CD8-positive, alpha-beta memory T cell (primary cell): ENCODE measurements around the gene NR2F2. TPM values are rescaled to one million over a fixed set of nuclear protein-coding genes. Genes with fewer than 3 reads are reported as not detected.

Experiments used
- CTCF ChIA-PET: fragments of 350-600 bp; sonication (Branson Sonifier 250); formaldehyde crosslinking; loops from one replicate; lab custom pipeline; 2021; ENCODE audit warnings: antibody characterized with exemption; lab: Charles Lee
- POLR2A ChIA-PET: fragments of 350-600 bp; sonication (Branson Sonifier 250); formaldehyde crosslinking; loops from one replicate; lab custom pipeline; 2021; ENCODE audit warnings: antibody characterized with exemption; lab: Charles Lee
- DNase-seq, 5 donors: peaks; one replicate each; pipeline versions ENCODE4 v3.0.0 to v3.0.0-alpha.2; 2020 to 2022; ENCODE audit warnings: mixed read lengths in 1 of 5
- H3K27ac ChIP-seq: one replicate; pipeline ENCODE4 v1.7.0; 2013; ENCODE audit warnings: low read depth, mild to moderate bottlenecking, low read length, moderate library complexity
- H3K27me3 ChIP-seq: 2 replicates; pipeline ENCODE4 v1.7.0; 2013; ENCODE audit warnings: low read length, mild to moderate bottlenecking; ENCODE audit not compliant: insufficient read depth, poor library complexity, severe bottlenecking
- H3K36me3 ChIP-seq: 2 replicates; pipeline ENCODE4 v1.7.0; 2013; ENCODE audit warnings: mild to moderate bottlenecking, low read length, moderate library complexity; ENCODE audit not compliant: insufficient read depth
- H3K4me1 ChIP-seq: 2 replicates; pipeline ENCODE4 v1.7.0; 2013; ENCODE audit warnings: mild to moderate bottlenecking, low read length, moderate library complexity; ENCODE audit not compliant: insufficient read depth
- H3K4me3 ChIP-seq: 2 replicates; pipeline ENCODE4 v1.7.0; 2013; ENCODE audit warnings: mild to moderate bottlenecking, low read length
- H3K9me3 ChIP-seq: 2 replicates; pipeline ENCODE4 v1.7.0; 2013; ENCODE audit warnings: mild to moderate bottlenecking, low read length
- H3K27ac Mint-ChIP-seq, 8 donors: one replicate each; pipeline ENCODE4 v1.8.0; 2020 to 2021; ENCODE audit warnings: mixed read lengths in 8 of 8, mild to moderate bottlenecking in 6 of 8, inconsistent platforms in 3 of 8, moderate library complexity in 3 of 8
- H3K27me3 Mint-ChIP-seq, 2 donors: one replicate each; pipeline ENCODE4 v1.8.0; 2020 to 2021; ENCODE audit warnings: mixed read lengths in 2 of 2, mild to moderate bottlenecking in 1 of 2, moderate library complexity in 1 of 2
- H3K36me3 Mint-ChIP-seq, 3 donors: one replicate each; pipeline ENCODE4 v1.8.0; 2020 to 2021; ENCODE audit warnings: mixed read lengths in 3 of 3, inconsistent platforms in 1 of 3, mild to moderate bottlenecking in 1 of 3
- H3K4me1 Mint-ChIP-seq, 3 donors: one replicate each; pipeline ENCODE4 v1.8.0; 2020 to 2021; ENCODE audit warnings: mixed read lengths in 3 of 3, inconsistent platforms in 1 of 3, mild to moderate bottlenecking in 1 of 3
- H3K4me3 Mint-ChIP-seq, 7 donors: one replicate each; pipeline ENCODE4 v1.8.0; 2020 to 2021; ENCODE audit warnings: mixed read lengths in 7 of 7, mild to moderate bottlenecking in 6 of 7, moderate library complexity in 4 of 7, inconsistent platforms in 2 of 7
- H3K9me3 Mint-ChIP-seq, 5 donors: one replicate each; pipeline ENCODE4 v1.8.0; 2020 to 2022; ENCODE audit warnings: mixed read lengths in 5 of 5, mild to moderate bottlenecking in 3 of 5, moderate library complexity in 2 of 5, inconsistent platforms in 1 of 5
- polyA plus RNA-seq: library from polyadenylated mRNA; unstranded; fragments of 300-500 nt; fragmentation: Illumina TruSeq; gene quantifications from one replicate; pipeline ENCODE4 v1.2.3, GENCODE V29; 2021
- total RNA-seq, 2 experiments: library from RNA; stranded (reverse); gene quantifications; one replicate each; pipeline ENCODE4 v1.2.3, GENCODE V29; 2021

Gene NR2F2
- total and polyA plus RNA-seq, 3 experiments from 2014 or later, result not detected

- Histone ChIP-seq H3K4me3 (no peak overlapping the region), H3K27me3 (peaks cover 41% of the 10 kb centered on the region), H3K9me3 (no peaks in the 10 kb centered on the region), H3K27ac (no peak overlapping the region), H3K36me3 (no peaks in the 10 kb centered on the region), H3K4me1 (no peaks in the 10 kb centered on the region)
- H3K27me3 Mint-ChIP-seq, result peaks cover 70 to 93% of the 10 kb centered on the region in 2 donors
- peaks cover 6 to 32% (median 20%) of the 10 kb centered on the region in 5 donors for H3K9me3 Mint-ChIP-seq
- H3K27ac Mint-ChIP-seq, result no peak overlapping the region
- no peak for DNase-seq
- peaks cover 1 to 10% (median 6%) of the 10 kb centered on the region in 3 donors for H3K4me1 Mint-ChIP-seq
- peak overlapping the region in 2 of 7 donors; percentile 11 to 36 for H3K4me3 Mint-ChIP-seq
- H3K36me3 Mint-ChIP-seq, result no peaks in the 10 kb centered on the region
- ChIA-PET CTCF (no interaction called here), POLR2A (no interaction called here)
Measured at GRCh38 chr15:96339619-96340347, 9.3 kb downstream of the NR2F2 start.

- Mint-ChIP-seq H3K27ac (no peak overlapping the region), H3K27me3 (peaks cover 71 to 93% of the 10 kb centered on the region in 2 donors), H3K4me1 (peaks cover 1 to 10% (median 6%) of the 10 kb centered on the region in 3 donors), H3K4me3 (peak overlapping the region in 2 of 7 donors; percentile 11 to 36), H3K36me3 (no peaks in the 10 kb centered on the region), H3K9me3 (peaks cover 6 to 33% (median 23%) of the 10 kb centered on the region in 5 donors)
- peaks cover 37% of the 10 kb centered on the region for H3K27me3 ChIP-seq
- no peak overlapping the region for H3K27ac ChIP-seq
- no peaks in the 10 kb centered on the region for H3K36me3 ChIP-seq
- no peaks in the 10 kb centered on the region for H3K9me3 ChIP-seq
- CTCF ChIA-PET, result no interaction called here
- DNase-seq, result no peak
- no peak overlapping the region for H3K4me3 ChIP-seq
- H3K4me1 ChIP-seq, result no peaks in the 10 kb centered on the region
- POLR2A ChIA-PET, result no interaction called here
Measured at GRCh38 chr15:96340348-96340597, 9.8 kb downstream of the NR2F2 start.

- H3K27ac ChIP-seq, result no peak overlapping the region
- H3K4me1 Mint-ChIP-seq, result peaks cover 1 to 16% (median 6%) of the 10 kb centered on the region in 3 donors
- DNase-seq, result no peak
- H3K4me3 Mint-ChIP-seq, result peak overlapping the region in 6 of 7 donors; percentile 8 to 36 (median 20)
- H3K27ac Mint-ChIP-seq, result no peak overlapping the region
- H3K36me3 ChIP-seq, result no peaks in the 10 kb centered on the region
- CTCF ChIA-PET, result no interaction called here
- POLR2A ChIA-PET, result no interaction called here
- H3K9me3 Mint-ChIP-seq, result peaks cover 6 to 35% (median 24%) of the 10 kb centered on the region in 5 donors
- H3K9me3 ChIP-seq, result no peaks in the 10 kb centered on the region
- no peak overlapping the region for H3K4me3 ChIP-seq
- H3K27me3 Mint-ChIP-seq, result peaks cover 70 to 93% of the 10 kb centered on the region in 2 donors
- peaks cover 34% of the 10 kb centered on the region for H3K27me3 ChIP-seq
- H3K36me3 Mint-ChIP-seq, result no peaks in the 10 kb centered on the region
- no peaks in the 10 kb centered on the region for H3K4me1 ChIP-seq
Measured at GRCh38 chr15:96340598-96341512, 10.4 kb downstream of the NR2F2 start.

DNA sequence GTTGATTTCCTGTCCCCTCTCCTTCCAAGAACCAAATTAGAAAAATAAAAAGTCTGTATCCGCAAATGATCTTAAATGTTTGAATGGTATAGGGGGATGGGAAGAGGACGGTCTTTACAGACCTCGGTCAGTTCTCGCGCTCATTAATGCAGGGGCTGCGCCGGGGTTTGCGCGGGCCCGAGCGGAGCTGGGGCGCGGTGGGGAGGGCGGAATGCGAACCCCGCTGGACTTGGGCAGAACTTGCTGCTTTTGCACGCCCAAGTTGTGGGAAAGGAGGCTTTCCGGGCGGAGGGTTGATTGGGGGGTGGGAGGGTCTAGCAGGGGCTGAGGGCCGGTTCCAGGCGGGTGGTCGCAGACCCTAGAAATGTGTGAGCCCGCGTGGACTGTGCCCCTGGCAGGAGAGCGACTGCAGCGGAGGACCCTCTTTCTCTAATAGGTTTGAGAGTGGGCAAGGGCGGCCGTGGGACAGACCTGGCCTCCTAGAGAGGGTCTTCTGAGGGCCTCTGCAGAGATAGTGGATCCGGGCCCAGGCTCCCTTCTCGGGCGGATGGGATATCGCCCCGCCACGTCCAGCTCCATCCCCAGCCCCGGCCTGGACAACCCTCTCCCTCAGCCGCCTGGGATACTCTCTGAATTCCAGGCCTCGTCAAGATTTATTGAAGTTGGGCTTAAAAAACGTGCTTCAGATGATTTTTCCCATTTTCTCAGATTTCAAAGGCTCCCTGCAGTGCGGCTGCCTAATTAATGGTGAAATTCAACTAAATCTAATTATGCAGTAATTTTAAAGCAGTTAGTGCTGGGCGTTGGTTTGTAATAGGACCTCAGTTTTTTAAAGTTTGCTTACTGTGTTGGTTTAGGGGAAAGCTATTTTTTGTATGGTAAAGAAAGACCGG, 11.3 kb downstream of the NR2F2 start:
- ChIA-PET POLR2A (no interaction called here), CTCF (interaction anchor here (1.2 kb wide), 1 partner anchor 17 kb away, joined by 3 read pairs; no protein-coding TSS in a partner anchor)
- no peaks in the 10 kb centered on the region for H3K36me3 ChIP-seq
- H3K4me1 Mint-ChIP-seq, result peaks cover 1 to 23% (median 6%) of the 10 kb centered on the region in 3 donors
- DNase-seq, result no peak
- H3K27me3 Mint-ChIP-seq, result peaks cover 68 to 93% of the 10 kb centered on the region in 2 donors
- H3K4me3 ChIP-seq, result no peak overlapping the region
- H3K9me3 Mint-ChIP-seq, result peaks cover 6 to 37% (median 24%) of the 10 kb centered on the region in 5 donors
- H3K27me3 ChIP-seq, result peaks cover 43% of the 10 kb centered on the region
- H3K4me1 ChIP-seq, result no peaks in the 10 kb centered on the region
- H3K4me3 Mint-ChIP-seq, result peak overlapping the region in 4 of 7 donors; percentile 15 to 66 (median 20)
- H3K27ac Mint-ChIP-seq, result no peak overlapping the region
- no peaks in the 10 kb centered on the region for H3K36me3 Mint-ChIP-seq
- no peaks in the 10 kb centered on the region for H3K9me3 ChIP-seq
- no peak overlapping the region for H3K27ac ChIP-seq

DNA sequence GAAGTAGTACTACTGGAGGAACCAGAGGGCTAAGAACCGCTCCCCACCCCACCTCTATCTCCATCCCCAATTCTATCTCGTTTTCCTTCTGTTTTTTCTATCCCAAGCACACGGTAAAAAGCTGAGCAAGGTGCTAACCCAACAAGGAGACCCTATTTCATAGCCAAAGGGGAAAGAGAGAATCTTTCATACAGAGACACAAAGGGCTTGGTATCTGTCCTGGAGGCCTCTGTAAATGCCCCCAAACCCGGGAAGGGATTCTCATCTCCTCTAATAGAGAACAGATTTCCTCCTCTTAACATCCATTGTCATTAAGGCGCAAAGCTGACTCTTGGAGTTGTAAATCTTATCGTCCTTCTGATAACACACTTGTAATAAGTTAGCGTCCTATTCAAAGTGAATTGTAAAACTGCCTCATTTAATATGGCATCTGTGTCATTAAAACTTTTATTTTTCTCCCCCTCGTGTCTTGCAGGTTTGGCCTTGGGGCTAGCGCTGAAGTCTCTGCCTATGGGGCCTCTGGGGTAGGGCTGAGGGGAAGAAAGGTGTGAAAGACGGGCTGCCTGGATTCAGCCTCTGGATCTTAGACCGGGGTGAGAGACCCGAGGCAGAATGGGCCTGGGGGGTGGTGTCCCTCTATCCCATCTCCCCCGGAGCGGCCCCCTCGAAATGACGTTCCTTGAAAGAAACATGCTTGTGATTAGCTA, 12.1 kb downstream of the NR2F2 start:
- no peaks in the 10 kb centered on the region for H3K4me1 ChIP-seq
- no peak overlapping the region for H3K4me3 Mint-ChIP-seq
- H3K27me3 ChIP-seq, result peaks cover 46% of the 10 kb centered on the region
- peaks cover 1 to 23% (median 6%) of the 10 kb centered on the region in 3 donors for H3K4me1 Mint-ChIP-seq
- H3K27me3 Mint-ChIP-seq, result peaks cover 64 to 94% of the 10 kb centered on the region in 2 donors
- H3K27ac ChIP-seq, result no peak overlapping the region
- no peak for DNase-seq
- POLR2A ChIA-PET, result no interaction called here
- H3K27ac Mint-ChIP-seq, result peak overlapping the region in 1 of 8 donors; percentile 40
- H3K9me3 Mint-ChIP-seq, result peaks cover 6 to 33% (median 20%) of the 10 kb centered on the region in 5 donors
- no peaks in the 10 kb centered on the region for H3K9me3 ChIP-seq
- CTCF ChIA-PET, result interaction anchor here (1.2 kb wide), 1 partner anchor 17 kb away, joined by 3 read pairs; no protein-coding TSS in a partner anchor
- H3K4me3 ChIP-seq, result no peak overlapping the region
- H3K36me3 ChIP-seq, result no peaks in the 10 kb centered on the region
- H3K36me3 Mint-ChIP-seq, result no peaks in the 10 kb centered on the region

DNA sequence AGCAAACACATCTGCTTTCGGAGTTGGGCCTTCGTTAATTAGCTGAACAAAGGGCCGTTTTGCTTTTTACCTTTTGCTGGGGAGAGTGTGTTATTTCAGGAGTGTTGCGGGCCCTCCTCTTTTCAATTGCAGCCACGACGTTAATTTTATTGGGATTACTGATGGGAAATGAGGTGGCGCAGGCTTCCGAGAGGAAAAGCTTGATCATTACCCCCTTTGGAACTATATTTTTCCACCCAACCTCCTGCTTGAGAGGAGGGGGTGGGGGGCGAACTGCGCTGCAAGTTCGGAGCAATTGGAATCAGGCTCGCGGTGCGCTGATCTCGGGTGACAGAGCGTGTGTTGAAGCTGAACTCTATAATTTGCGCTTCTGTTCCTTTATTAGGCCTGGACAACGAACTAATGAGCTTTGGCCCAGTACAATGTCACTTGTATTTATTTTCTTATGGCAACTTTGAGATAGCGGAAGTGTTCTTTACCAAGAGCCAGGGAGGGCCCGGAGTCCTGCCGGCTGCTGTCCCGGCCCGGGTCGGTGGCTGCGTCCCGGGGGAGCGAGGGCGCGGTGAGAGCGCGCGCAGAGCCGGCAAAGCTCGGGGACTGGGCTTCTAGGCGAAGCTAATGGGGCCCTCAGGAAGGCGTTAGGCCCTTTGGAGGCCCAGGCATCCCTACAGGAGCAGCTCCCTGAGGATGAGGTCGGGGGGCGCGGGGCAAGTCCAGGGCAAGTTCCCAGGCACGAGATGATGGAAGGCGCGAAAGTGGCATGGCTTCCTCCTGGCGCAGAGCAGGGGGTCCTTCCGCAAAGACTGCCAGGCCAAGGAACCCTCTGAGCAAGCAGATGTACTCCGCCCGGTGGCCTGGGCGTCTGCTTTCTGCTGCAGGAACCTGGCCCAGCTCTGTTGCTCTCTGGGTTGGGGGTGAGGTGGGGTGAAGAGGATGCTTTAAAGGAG, 12.9 kb downstream of the NR2F2 start:
- Mint-ChIP-seq H3K27me3 (peaks cover 72 to 94% of the 10 kb centered on the region in 2 donors), H3K4me3 (no peak overlapping the region), H3K4me1 (peaks cover 1 to 23% (median 6%) of the 10 kb centered on the region in 3 donors), H3K27ac (no peak overlapping the region), H3K9me3 (peaks cover 0 to 37% (median 19%) of the 10 kb centered on the region in 5 donors), H3K36me3 (no peaks in the 10 kb centered on the region)
- CTCF ChIA-PET, result interaction anchor here (1.2 kb wide), 1 partner anchor 16 kb away, joined by 3 read pairs; no protein-coding TSS in a partner anchor
- no peaks in the 10 kb centered on the region for H3K4me1 ChIP-seq
- H3K9me3 ChIP-seq, result no peaks in the 10 kb centered on the region
- no peak overlapping the region for H3K4me3 ChIP-seq
- no peaks in the 10 kb centered on the region for H3K36me3 ChIP-seq
- no peak overlapping the region for H3K27ac ChIP-seq
- no peak for DNase-seq
- peaks cover 49% of the 10 kb centered on the region for H3K27me3 ChIP-seq
- POLR2A ChIA-PET, result no interaction called here
